H1 (cell line): ENCODE measurements around the gene ZNF423. TPM values are rescaled to one million over a fixed set of nuclear protein-coding genes. Genes with fewer than 3 reads are reported as not detected.

Source experiments
- CTCF ChIA-PET: fragments of 300-600 bp; sonication (Branson Sonifier 250); formaldehyde crosslinking; loops from one replicate; lab custom pipeline; 2021; ENCODE audit not compliant: partially characterized antibody; lab: Charles Lee
- POLR2A ChIA-PET: fragments of 300-600 bp; sonication (Branson Sonifier 250); formaldehyde crosslinking; loops from one replicate; lab custom pipeline; 2021; ENCODE audit warnings: inconsistent platforms; ENCODE audit not compliant: partially characterized antibody; lab: Charles Lee
- DNase-seq, 2 experiments: peaks; one replicate each; pipeline versions ENCODE4 v3.0.0 to v3.0.0-alpha.2; 2010 to 2022; ENCODE audit warnings: low spot score in 2 of 2, low read depth in 1 of 2, mixed read lengths in 1 of 2
- FAIRE-seq: peaks from 2 replicates; lab custom pipeline; 2011; peaks lifted over from hg19 to GRCh38; lab: Jason Lieb, UNC
- H2AFZ ChIP-seq: 2 replicates; pipeline ENCODE4 v1.8.1; 2012; ENCODE audit warnings: low read length, inconsistent platforms
- H2AK5ac ChIP-seq: 2 replicates; pipeline ENCODE4 v1.6.1; 2013; ENCODE audit warnings: low read depth, low read length
- H2BK120ac ChIP-seq: replicated peaks from 2 replicates; pipeline ENCODE3; 2013; ENCODE audit warnings: low read depth, low read length, inconsistent platforms
- H2BK12ac ChIP-seq: 2 replicates; pipeline ENCODE4 v1.6.1; 2013; ENCODE audit warnings: low read depth, low read length
- H2BK15ac ChIP-seq: 2 replicates; pipeline ENCODE4 v1.6.1; 2013; ENCODE audit warnings: low read length
- H2BK20ac ChIP-seq: 2 replicates; pipeline ENCODE4 v1.6.1; 2013; ENCODE audit warnings: low read length
- H2BK5ac ChIP-seq: 2 replicates; pipeline ENCODE4 v1.6.1; 2013; ENCODE audit warnings: low read depth, low read length
- H3K14ac ChIP-seq: 2 replicates; pipeline ENCODE4 v1.6.1; 2013; ENCODE audit warnings: inconsistent platforms; ENCODE audit not compliant: insufficient read length
- H3K18ac ChIP-seq: 2 replicates; pipeline ENCODE4 v1.6.1; 2013; ENCODE audit warnings: low read length; ENCODE audit errors: extremely low read depth
- H3K23ac ChIP-seq: 2 replicates; pipeline ENCODE4 v1.6.1; 2013; ENCODE audit warnings: inconsistent platforms; ENCODE audit not compliant: insufficient read length
- H3K23me2 ChIP-seq: 2 replicates; pipeline ENCODE4 v1.6.1; 2013; ENCODE audit warnings: low read depth, low read length
- H3K27ac ChIP-seq: 2 replicates; pipeline ENCODE4 v1.6.1; 2011; ENCODE audit warnings: low read depth, low read length, inconsistent platforms
- H3K27me3 ChIP-seq, 4 experiments: replicated peaks in 1 of 4; 1 replicate in 1 of 4; 2 replicates in 3 of 4; pipeline versions ENCODE4 v1.6.1 to v1.8.1; 2011 to 2013; ENCODE audit warnings: low read length in 3 of 4, mild to moderate bottlenecking in 3 of 4, inconsistent platforms in 2 of 4, mixed read lengths in 2 of 4, moderate library complexity in 1 of 4; ENCODE audit not compliant: control insufficient read depth in 3 of 4, insufficient read depth in 3 of 4; ENCODE audit errors: extremely low read depth in 1 of 4
- H3K36me3 ChIP-seq, 4 experiments: 2 replicates each; pipeline versions ENCODE4 v1.6.1 to v1.8.1; 2011 to 2013; ENCODE audit warnings: mild to moderate bottlenecking in 4 of 4, low read length in 3 of 4, moderate library complexity in 2 of 4, control low read depth in 1 of 4, inconsistent platforms in 1 of 4; ENCODE audit not compliant: insufficient read depth in 4 of 4, control insufficient read depth in 2 of 4
- H3K4ac ChIP-seq: replicated peaks from 2 replicates; pipeline ENCODE3; 2013; ENCODE audit warnings: low read length, low read depth, mixed read lengths, inconsistent platforms; ENCODE audit not compliant: insufficient read length
- H3K4me1 ChIP-seq, 4 experiments: replicated peaks in 1 of 4; 1 replicate in 1 of 4; 2 replicates in 3 of 4; pipeline versions ENCODE4 v1.6.1 to v1.8.1; 2011 to 2013; ENCODE audit warnings: low read length in 3 of 4, inconsistent platforms in 2 of 4, mixed read lengths in 1 of 4; ENCODE audit not compliant: insufficient read depth in 4 of 4, control insufficient read depth in 3 of 4
- H3K4me2 ChIP-seq, 2 experiments: 2 replicates each; pipeline versions ENCODE4 v1.6.1 to v1.8.1; 2011 to 2013; ENCODE audit warnings: low read depth in 2 of 2, low read length in 2 of 2, control low read depth in 1 of 2, inconsistent platforms in 1 of 2, mild to moderate bottlenecking in 1 of 2; ENCODE audit not compliant: insufficient read depth in 1 of 2
- H3K4me3 ChIP-seq, 4 experiments: fragments of 200-600, 300-600 bp in 1 of 4; sonication (generic), shearing (Covaris generic), sonication (Bioruptor Twin) in 1 of 4; 2 replicates each; pipeline versions ENCODE4 v1.5.1 to v1.8.1; 2011 to 2016; ENCODE audit warnings: low read length in 4 of 4, low read depth in 3 of 4, control low read depth in 2 of 4, inconsistent platforms in 2 of 4, mild to moderate bottlenecking in 2 of 4, mixed read lengths in 1 of 4, moderate library complexity in 1 of 4; ENCODE audit not compliant: insufficient read depth in 2 of 4; ENCODE audit errors: extremely low read depth in 1 of 4
- H3K56ac ChIP-seq: replicated peaks from 2 replicates; pipeline ENCODE3; 2013; ENCODE audit warnings: low read depth, mild to moderate bottlenecking, mixed read lengths, low read length, inconsistent platforms; ENCODE audit not compliant: insufficient read length
- H3K79me1 ChIP-seq: 2 replicates; pipeline ENCODE4 v1.6.1; 2013; ENCODE audit warnings: low read depth, low read length, control low read depth
- H3K79me2 ChIP-seq, 2 experiments: 2 replicates each; pipeline versions ENCODE4 v1.6.1 to v1.8.1; 2012 to 2013; ENCODE audit warnings: low read length in 2 of 2, mild to moderate bottlenecking in 2 of 2, inconsistent platforms in 1 of 2; ENCODE audit not compliant: insufficient read depth in 2 of 2, control insufficient read depth in 1 of 2
- H3K9ac ChIP-seq, 4 experiments: replicated peaks in 1 of 4; 1 replicate in 1 of 4; 2 replicates in 3 of 4; pipeline versions ENCODE4 v1.6.1 to v1.8.1; 2011 to 2013; ENCODE audit warnings: low read depth in 3 of 4, low read length in 3 of 4, control low read depth in 2 of 4, mild to moderate bottlenecking in 2 of 4, moderate library complexity in 2 of 4, inconsistent platforms in 1 of 4; ENCODE audit errors: extremely low read depth in 1 of 4
- H3K9me3 ChIP-seq, 2 experiments: 2 replicates each; pipeline versions ENCODE4 v1.6.1 to v1.8.1; 2012 to 2013; ENCODE audit warnings: mild to moderate bottlenecking in 2 of 2, moderate library complexity in 2 of 2, control low read depth in 1 of 2, inconsistent platforms in 1 of 2, low read depth in 1 of 2, low read length in 1 of 2, mixed read lengths in 1 of 2; ENCODE audit not compliant: insufficient read depth in 2 of 2
- H4K20me1 ChIP-seq, 2 experiments: replicated peaks in 1 of 2; 2 replicates each; pipeline versions ENCODE3 to v1.8.1; 2011 to 2013; ENCODE audit warnings: inconsistent platforms in 2 of 2, low read length in 2 of 2, mild to moderate bottlenecking in 1 of 2; ENCODE audit not compliant: insufficient read depth in 2 of 2, control insufficient read depth in 1 of 2
- H4K5ac ChIP-seq: 2 replicates; pipeline ENCODE4 v1.6.1; 2013; ENCODE audit warnings: low read length, low read depth, mixed read lengths, inconsistent platforms; ENCODE audit not compliant: insufficient read length
- H4K8ac ChIP-seq: 2 replicates; pipeline ENCODE4 v1.8.0; 2013; ENCODE audit warnings: mild to moderate bottlenecking, moderate library complexity, low read length, inconsistent platforms; ENCODE audit not compliant: insufficient read depth; ENCODE audit errors: extremely low read depth
- H4K91ac ChIP-seq: replicated peaks from 2 replicates; pipeline ENCODE3; 2013; ENCODE audit warnings: low read length, mixed read lengths, inconsistent platforms; ENCODE audit not compliant: insufficient read length
- BCL11A ChIP-seq, 2 experiments: IDR thresholded peaks; one replicate each; pipeline ENCODE4 v1.6.1; 2011; ENCODE audit warnings: low read depth in 2 of 2, low read length in 2 of 2, mild to moderate bottlenecking in 2 of 2
- KDM1A ChIP-seq: fragments of 200-600, 300-600 bp; sonication (generic); IDR thresholded peaks from 2 replicates; pipeline ENCODE4 v1.7.1; 2016; ENCODE audit warnings: mild to moderate bottlenecking, low read length, borderline replicate concordance
- TCF12 ChIP-seq: IDR thresholded peaks from 2 replicates; pipeline ENCODE4 v1.6.1; 2011; ENCODE audit warnings: low read depth, mild to moderate bottlenecking, low read length
- WGBS, 2 experiments: shearing (Covaris generic) in 1 of 2; methylation state at CpG; one replicate each; pipeline versions ENCODE4 v1.1.6 to v1.1.7; 2013 to 2015; ENCODE audit warnings: low lambda C conversion rate in 2 of 2, mixed read lengths in 2 of 2, inconsistent platforms in 1 of 2, low coverage in 1 of 2, missing lambda C conversion rate in 1 of 2; ENCODE audit not compliant: insufficient replicate concordance in 2 of 2, insufficient coverage in 1 of 2, insufficient read length in 1 of 2; ENCODE audit errors: extremely low coverage in 1 of 2, missing lambda C conversion rate in 1 of 2; 5-methylcytosine and 5-hydroxymethylcytosine counted together
- polyA plus RNA-seq, 7 experiments: library from polyadenylated mRNA; depleted of rRNA in 3 of 7; stranded (reverse) in 5 of 7; unstranded in 2 of 7; fragments of >200 nt in 5 of 7; fragments of 200-250 nt in 2 of 7; gene quantifications; 1 replicate in 5 of 7; 2 replicates in 1 of 7; 4 replicates in 1 of 7; pipeline versions ENCODE4 v1.2.1 to v1.2.3, GENCODE V29; 2011 to 2013; ENCODE audit warnings: missing spikeins in 2 of 7, mixed read lengths in 2 of 7
- total RNA-seq: library from RNA; stranded (reverse); fragmentation: NEBNext Ultra II Directional; extraction: Animal tissue kit (Norgen Biotek cat#: 25700); gene quantifications from 2 replicates; pipeline ENCODE4 v1.2.1, GENCODE V29; 2021

Gene ZNF423
- total and polyA plus RNA-seq, 2 of the 8 experiments (the other 6 are each of a cell fraction or from before 2014, with no cell fraction given) = 38.2 to 52.3 TPM

GRCh38 chr16:49599281-49599680 lies 256.6 kb downstream of the ZNF423 start:
- Histone ChIP-seq H2BK15ac (no peak overlapping the region), H3K4ac (no peak overlapping the region), H3K56ac (no peak overlapping the region), H3K4me2 (no peak overlapping the region), H3K36me3 (no peaks in the 10 kb centered on the region), H2AFZ (no peak overlapping the region), H3K4me3 (no peak overlapping the region), H3K18ac (no peak overlapping the region), H3K23ac (no peak overlapping the region), H2BK120ac (no peak overlapping the region), H4K20me1 (no peaks in the 10 kb centered on the region), H3K27ac (no peak overlapping the region), H4K8ac (no peak overlapping the region), H2BK12ac (peak overlapping the region; percentile 64; the same call in 1 of the 2 replicates), H2BK20ac (no peak overlapping the region), H2BK5ac (no peak overlapping the region), H3K23me2 (no peaks in the 10 kb centered on the region; the same call in 1 of the 2 replicates), H3K9me3 (no peaks in the 10 kb centered on the region), H3K9ac (no peak overlapping the region), H4K91ac (no peak overlapping the region), H3K14ac (no peak overlapping the region), H3K79me1 (peaks cover 5% of the 10 kb centered on the region; the same call in 1 of the 2 replicates), H2AK5ac (peak overlapping the region; percentile 79; the same call in 1 of the 2 replicates), H4K5ac (no peak overlapping the region), H3K79me2 (peaks cover 0 to 8% of the 10 kb centered on the region in 2 experiments; a peak in 1 of 4 replicates), H3K4me1 (peaks cover 9 to 24% (median 13%) of the 10 kb centered on the region in 4 experiments), H3K27me3 (no peaks in the 10 kb centered on the region)
- POLR2A ChIA-PET = no interaction called here
- DNase-seq = peak in 1 of 2 experiments; percentile 16
- no peak for TF ChIP-seq TCF12
- TF ChIP-seq BCL11A (IDR thresholded peaks at IDR 0.05; ENCODE audit: low read depth in 2 of 2, low read length in 2 of 2) = no peak
- peak; percentile 89 for TF ChIP-seq KDM1A
- CTCF ChIA-PET = interaction anchor here (1.8 kb wide), 1 partner anchor 42 kb away, joined by 6 read pairs; no protein-coding TSS in a partner anchor
- FAIRE-seq = no peak
- 93% methylated on average over 2 of the region's 2 CpGs; no CpG with 5 or more reads in 1 of the 2 experiments for WGBS, 2 experiments
